Midbrain (tissue), 1 donor: ENCODE data around the gene CGB3.

Experiments used
- DNase-seq: peaks from one replicate; lab custom pipeline; 2025; lab: John Stamatoyannopoulos, UW

CGB3 gene

GRCh38 chr19:48988286-48988685 lies 35.8 kb downstream of the CGB3 start:
- no peak for DNase-seq

DNA sequence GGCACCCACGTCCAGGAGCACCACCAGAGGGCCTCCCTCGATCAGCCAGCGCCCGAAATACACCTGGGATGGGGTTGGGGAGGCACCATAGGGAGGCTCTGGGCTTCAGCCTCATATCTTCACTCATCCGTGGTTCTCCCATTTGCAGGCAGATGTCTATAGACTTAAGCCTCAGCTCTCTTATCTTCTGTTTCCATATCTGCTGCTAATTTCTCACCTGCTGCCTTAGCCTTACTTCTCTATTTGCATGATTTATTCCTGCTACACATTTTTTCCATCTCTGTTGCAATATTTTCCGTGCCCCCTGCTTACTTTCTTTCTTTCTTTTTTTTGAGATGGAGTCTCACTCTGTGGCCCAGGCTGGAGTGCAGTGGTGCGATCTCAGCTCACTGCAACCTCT lies 36.8 kb downstream of the CGB3 start:
- no peak for DNase-seq

DNA sequence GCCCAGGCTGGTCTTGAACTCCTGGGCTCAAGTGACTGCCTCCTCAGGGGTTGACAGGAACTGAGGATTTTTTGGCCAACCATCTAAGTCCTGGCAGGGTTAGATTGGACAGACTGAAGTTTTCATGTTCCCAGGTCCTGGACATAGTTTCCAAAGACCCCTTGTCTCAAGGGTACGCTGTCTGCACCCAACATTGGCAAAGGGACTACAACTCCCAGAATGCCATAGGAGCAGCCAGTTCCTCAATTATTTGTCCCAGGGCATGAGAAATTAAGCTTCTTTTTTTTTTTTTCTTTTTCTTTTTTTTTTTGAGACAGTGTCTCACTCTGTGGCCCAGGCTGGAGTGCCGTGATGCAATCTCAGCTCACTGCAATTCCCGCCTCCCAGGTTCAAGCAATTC lies 37.9 kb downstream of the CGB3 start:
- DNase-seq = no peak

GRCh38 chr19:48985711-48986110 lies 38.4 kb downstream of the CGB3 start:
- no peak for DNase-seq

DNA sequence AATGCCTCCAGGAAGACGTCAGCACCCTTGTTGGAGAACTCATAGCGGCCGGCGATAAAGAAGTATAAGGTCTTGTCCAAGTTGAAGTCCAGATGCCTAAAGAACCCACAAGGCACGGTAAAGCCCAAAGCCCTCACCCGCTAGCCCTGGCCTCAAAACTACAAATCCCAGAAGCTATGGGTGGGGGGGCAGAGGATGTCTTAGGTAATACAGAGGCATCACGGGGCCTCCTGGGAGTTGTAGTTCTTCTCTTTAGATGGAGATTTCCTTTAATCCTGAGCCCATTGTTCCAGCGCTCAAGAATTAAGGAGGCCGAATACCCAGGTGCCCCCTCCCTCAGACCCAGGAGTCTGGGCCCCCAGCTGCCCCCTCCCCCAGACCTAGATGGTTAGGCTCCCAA lies 41.9 kb downstream of the CGB3 start:
- DNase-seq = no peak

DNA sequence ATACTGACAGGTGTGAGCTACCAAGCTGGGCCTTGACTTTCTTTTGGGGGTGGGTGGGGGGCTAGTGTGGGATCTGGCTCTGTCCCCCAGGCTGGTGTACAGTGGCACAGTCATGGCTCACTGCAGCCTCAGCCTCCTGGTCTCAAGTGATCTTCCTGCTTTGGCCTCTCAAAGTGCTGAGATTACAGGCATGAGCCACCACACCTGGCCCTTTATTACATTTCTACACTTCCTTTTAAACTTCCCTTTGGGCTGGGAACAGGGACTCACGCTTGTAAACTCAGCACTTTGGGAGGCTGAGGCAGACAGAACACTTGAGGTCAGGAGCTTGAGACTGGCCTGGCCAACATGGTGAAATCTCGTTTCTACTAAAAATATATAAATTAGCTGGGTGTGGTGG lies 47.1 kb downstream of the CGB3 start:
- DNase-seq = no peak

- DNase-seq = no peak
Measured at GRCh38 chr19:48975947-48976847, 47.9 kb downstream of the CGB3 start.
